GM23338 (cell line): ENCODE results near the gene P2RX7. TPM values are rescaled to one million over a fixed set of nuclear protein-coding genes. Genes with fewer than 3 reads are reported as not detected.

Source experiments
- ATAC-seq: fragments of 200-7000 bp; cut with Tn5 transposase; 3 replicates; pipeline ENCODE4 v1.9.1; 2020
- DNase-seq: peaks from one replicate; pipeline ENCODE4 v3.0.0-alpha.2; 2015; ENCODE audit warnings: low spot score
- H2AFZ ChIP-seq: fragments of 200-600 bp; sonication (generic); 2 replicates; pipeline ENCODE4 v1.8.0; 2016; ENCODE audit warnings: antibody characterized with exemption, mild to moderate bottlenecking, moderate library complexity
- H3F3A ChIP-seq: fragments of 200-600 bp; sonication (generic); replicated peaks from 2 replicates; pipeline ENCODE4 v1.8.0; 2017; ENCODE audit warnings: antibody characterized with exemption, mixed run types, low read depth
- H3K27ac ChIP-seq: fragments of 200-600 bp; sonication (generic); 2 replicates; pipeline ENCODE4 v1.6.1; 2016; ENCODE audit warnings: low read depth
- H3K27me3 ChIP-seq: fragments of 200-600 bp; sonication (generic); 2 replicates; pipeline ENCODE4 v1.8.0; 2016; ENCODE audit warnings: mild to moderate bottlenecking, mixed run types, moderate library complexity; ENCODE audit not compliant: insufficient read depth
- H3K36me3 ChIP-seq: fragments of 200-600 bp; sonication (generic); 2 replicates; pipeline ENCODE4 v1.8.0; 2016; ENCODE audit warnings: mild to moderate bottlenecking; ENCODE audit not compliant: insufficient read depth
- H3K4me1 ChIP-seq: fragments of 200-600 bp; sonication (generic); 2 replicates; pipeline ENCODE4 v1.8.0; 2016; ENCODE audit warnings: mild to moderate bottlenecking, moderate library complexity; ENCODE audit not compliant: insufficient read depth
- H3K4me2 ChIP-seq: fragments of 200-600 bp; sonication (generic); 2 replicates; pipeline ENCODE4 v1.7.1; 2017; ENCODE audit warnings: mixed run types
- H3K4me3 ChIP-seq: fragments of 200-600 bp; sonication (generic); 2 replicates; pipeline ENCODE4 v1.6.1; 2016; ENCODE audit warnings: mixed run types
- H3K79me2 ChIP-seq: fragments of 200-600 bp; sonication (generic); replicated peaks from 2 replicates; pipeline ENCODE4 v1.8.0; 2017; ENCODE audit warnings: mild to moderate bottlenecking; ENCODE audit not compliant: insufficient read depth
- H3K9me2 ChIP-seq: fragments of 200-600 bp; sonication (generic); 2 replicates; pipeline ENCODE4 v1.8.0; 2017; ENCODE audit not compliant: insufficient read depth
- H4K20me1 ChIP-seq: fragments of 200-600 bp; sonication (generic); replicated peaks from 2 replicates; pipeline ENCODE4 v1.8.0; 2017; ENCODE audit warnings: mild to moderate bottlenecking; ENCODE audit not compliant: insufficient read depth
- H3K27ac Mint-ChIP-seq: 2 replicates; pipeline ENCODE4 v1.8.0; 2020; ENCODE audit warnings: inconsistent platforms, mild to moderate bottlenecking, moderate library complexity, mixed read lengths
- H3K27me3 Mint-ChIP-seq: 3 replicates; pipeline ENCODE4 v1.8.0; 2022; ENCODE audit warnings: low read depth, mild to moderate bottlenecking, moderate library complexity, mixed read lengths, inconsistent platforms; ENCODE audit not compliant: insufficient read depth, poor library complexity
- H3K36me3 Mint-ChIP-seq: 3 replicates; pipeline ENCODE4 v1.8.0; 2021; ENCODE audit warnings: low read depth, mild to moderate bottlenecking, inconsistent platforms, moderate library complexity, mixed read lengths
- H3K4me1 Mint-ChIP-seq: 3 replicates; pipeline ENCODE4 v1.8.0; 2020; ENCODE audit warnings: mild to moderate bottlenecking, inconsistent platforms, mixed read lengths
- H3K4me3 Mint-ChIP-seq: 3 replicates; pipeline ENCODE4 v1.8.0; 2021; ENCODE audit warnings: moderate library complexity, mild to moderate bottlenecking, inconsistent platforms, mixed read lengths
- H3K9me3 Mint-ChIP-seq: 3 replicates; pipeline ENCODE4 v1.8.0; 2020; ENCODE audit warnings: moderate library complexity, mild to moderate bottlenecking, inconsistent platforms, mixed read lengths
- CREB1 ChIP-seq: fragments of 250-450 bp; sonication (Bioruptor Pico); IDR thresholded peaks from 2 replicates; pipeline ENCODE4 v1.5.0; 2020; ENCODE audit warnings: low read depth, mild to moderate bottlenecking, moderate library complexity
- EZH2 ChIP-seq: fragments of 200-600 bp; sonication (generic); IDR thresholded peaks from one replicate; pipeline ENCODE4 v1.8.0; 2017; ENCODE audit warnings: antibody characterized with exemption, mild to moderate bottlenecking, low read depth; ENCODE audit not compliant: unreplicated experiment
- EZH2phosphoT487 ChIP-seq: fragments of 200-600 bp; sonication (generic); IDR thresholded peaks from one replicate; pipeline ENCODE4 v1.8.1; 2018; ENCODE audit warnings: antibody characterized with exemption; ENCODE audit not compliant: unreplicated experiment
- JUNB ChIP-seq: IDR thresholded peaks from one replicate; pipeline ENCODE4 v1.6.1; 2016; ENCODE audit warnings: antibody characterized with exemption; ENCODE audit not compliant: unreplicated experiment
- NANOG ChIP-seq: IDR thresholded peaks from 2 replicates; pipeline ENCODE4 v1.6.1; 2016; ENCODE audit warnings: antibody characterized with exemption, borderline replicate concordance
- STAT1 ChIP-seq: IDR thresholded peaks from one replicate; pipeline ENCODE4 v1.6.1; 2016; ENCODE audit warnings: antibody characterized with exemption; ENCODE audit not compliant: unreplicated experiment
- ZNF114 ChIP-seq: fragments of 250-450 bp; sonication (Bioruptor Pico); IDR thresholded peaks from 2 replicates; pipeline ENCODE4 v1.5.0; 2020; ENCODE audit warnings: mild to moderate bottlenecking, moderate library complexity
- ZNF331 ChIP-seq: fragments of 250-450 bp; sonication (Bioruptor Pico); IDR thresholded peaks from 2 replicates; pipeline ENCODE4 v1.5.0; 2020; ENCODE audit warnings: low read depth, mild to moderate bottlenecking, moderate library complexity
- polyA plus RNA-seq: library from polyadenylated mRNA; unstranded; fragments of >200 nt; fragmentation: Nextera tagmentation; extraction: Ambion mirVana; gene quantifications from 2 replicates; pipeline ENCODE4 v1.2.1, GENCODE V29; 2016
- total RNA-seq: library from RNA; depleted of rRNA; stranded (reverse); fragments of >200 nt; shearing (Covaris generic); gene quantifications from 2 replicates; pipeline ENCODE4 v1.2.3, GENCODE V29; 2014
- TF ChIP-seq, protein P1 (sequence below), 2 experiments: fragments of 200-600 bp in 1 of 2; sonication (generic) in 1 of 2; conservative IDR thresholded peaks; 2 replicates each; pipeline versions ENCODE4 v1.5.1 to v1.6.1; 2016 to 2017; ENCODE audit warnings: antibody characterized with exemption in 2 of 2, low read depth in 2 of 2, mild to moderate bottlenecking in 2 of 2, moderate library complexity in 1 of 2
- TF ChIP-seq, protein P2 (sequence below): fragments of 250-450 bp; sonication (Bioruptor Pico); IDR thresholded peaks from 2 replicates; pipeline ENCODE4 v1.5.0; 2020; ENCODE audit warnings: mild to moderate bottlenecking, moderate library complexity
- TF ChIP-seq, protein P3 (sequence below): IDR thresholded peaks from 2 replicates; pipeline ENCODE4 v1.6.1; 2016; ENCODE audit warnings: antibody characterized with exemption
- TF ChIP-seq, protein P4 (sequence below): IDR thresholded peaks from one replicate; pipeline ENCODE4 v1.6.1; 2018; ENCODE audit warnings: antibody characterized with exemption; ENCODE audit not compliant: unreplicated experiment

The P2RX7 gene
- total and polyA plus RNA-seq, 2 experiments from 2014 or later = 0.24 to 0.48 TPM

DNA sequence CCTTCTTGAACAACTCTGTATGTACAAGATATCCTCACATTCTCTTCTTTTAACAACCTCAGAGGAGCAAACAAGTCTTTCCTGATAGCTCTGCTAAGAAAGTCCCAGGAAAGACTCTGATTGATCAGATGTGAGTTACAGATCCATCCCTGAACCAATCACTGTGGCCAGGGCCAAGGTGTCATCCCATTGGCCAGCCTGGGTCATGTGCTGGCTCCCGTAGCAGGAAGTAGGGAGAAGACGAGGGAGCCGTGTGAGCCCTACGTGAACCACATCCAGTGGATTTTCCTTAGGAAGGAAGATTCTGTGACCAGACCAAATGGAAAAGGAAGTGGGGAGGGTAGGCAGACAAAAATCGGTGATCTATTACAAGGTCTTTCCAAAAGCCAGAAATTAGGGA lies 5.6 kb downstream of the P2RX7 start:
- Mint-ChIP-seq H3K27me3 (peaks cover 2% of the 10 kb centered on the region), H3K36me3 (no peaks in the 10 kb centered on the region; the same call in 2 of the 3 replicates), H3K27ac (no peak overlapping the region), H3K4me1 (peaks cover 2% of the 10 kb centered on the region; the same call in 2 of the 3 replicates), H3K9me3 (peaks cover 4% of the 10 kb centered on the region; the same call in 1 of the 3 replicates), H3K4me3 (no peak overlapping the region)
- no peak for TF ChIP-seq ZNF114 (CRISPR knock-in tag)
- TF ChIP-seq, protein P1, sequence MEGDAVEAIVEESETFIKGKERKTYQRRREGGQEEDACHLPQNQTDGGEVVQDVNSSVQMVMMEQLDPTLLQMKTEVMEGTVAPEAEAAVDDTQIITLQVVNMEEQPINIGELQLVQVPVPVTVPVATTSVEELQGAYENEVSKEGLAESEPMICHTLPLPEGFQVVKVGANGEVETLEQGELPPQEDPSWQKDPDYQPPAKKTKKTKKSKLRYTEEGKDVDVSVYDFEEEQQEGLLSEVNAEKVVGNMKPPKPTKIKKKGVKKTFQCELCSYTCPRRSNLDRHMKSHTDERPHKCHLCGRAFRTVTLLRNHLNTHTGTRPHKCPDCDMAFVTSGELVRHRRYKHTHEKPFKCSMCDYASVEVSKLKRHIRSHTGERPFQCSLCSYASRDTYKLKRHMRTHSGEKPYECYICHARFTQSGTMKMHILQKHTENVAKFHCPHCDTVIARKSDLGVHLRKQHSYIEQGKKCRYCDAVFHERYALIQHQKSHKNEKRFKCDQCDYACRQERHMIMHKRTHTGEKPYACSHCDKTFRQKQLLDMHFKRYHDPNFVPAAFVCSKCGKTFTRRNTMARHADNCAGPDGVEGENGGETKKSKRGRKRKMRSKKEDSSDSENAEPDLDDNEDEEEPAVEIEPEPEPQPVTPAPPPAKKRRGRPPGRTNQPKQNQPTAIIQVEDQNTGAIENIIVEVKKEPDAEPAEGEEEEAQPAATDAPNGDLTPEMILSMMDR (conservative IDR thresholded peaks at IDR 0.05; ENCODE audit: low read depth in 2 of 2) = no peak
- TF ChIP-seq CREB1 = no peak
- no peak for TF ChIP-seq STAT1
- TF ChIP-seq EZH2phosphoT487 = no peak
- no peak for TF ChIP-seq EZH2
- TF ChIP-seq ZNF331 (CRISPR knock-in tag) = no peak
- TF ChIP-seq, protein P2, sequence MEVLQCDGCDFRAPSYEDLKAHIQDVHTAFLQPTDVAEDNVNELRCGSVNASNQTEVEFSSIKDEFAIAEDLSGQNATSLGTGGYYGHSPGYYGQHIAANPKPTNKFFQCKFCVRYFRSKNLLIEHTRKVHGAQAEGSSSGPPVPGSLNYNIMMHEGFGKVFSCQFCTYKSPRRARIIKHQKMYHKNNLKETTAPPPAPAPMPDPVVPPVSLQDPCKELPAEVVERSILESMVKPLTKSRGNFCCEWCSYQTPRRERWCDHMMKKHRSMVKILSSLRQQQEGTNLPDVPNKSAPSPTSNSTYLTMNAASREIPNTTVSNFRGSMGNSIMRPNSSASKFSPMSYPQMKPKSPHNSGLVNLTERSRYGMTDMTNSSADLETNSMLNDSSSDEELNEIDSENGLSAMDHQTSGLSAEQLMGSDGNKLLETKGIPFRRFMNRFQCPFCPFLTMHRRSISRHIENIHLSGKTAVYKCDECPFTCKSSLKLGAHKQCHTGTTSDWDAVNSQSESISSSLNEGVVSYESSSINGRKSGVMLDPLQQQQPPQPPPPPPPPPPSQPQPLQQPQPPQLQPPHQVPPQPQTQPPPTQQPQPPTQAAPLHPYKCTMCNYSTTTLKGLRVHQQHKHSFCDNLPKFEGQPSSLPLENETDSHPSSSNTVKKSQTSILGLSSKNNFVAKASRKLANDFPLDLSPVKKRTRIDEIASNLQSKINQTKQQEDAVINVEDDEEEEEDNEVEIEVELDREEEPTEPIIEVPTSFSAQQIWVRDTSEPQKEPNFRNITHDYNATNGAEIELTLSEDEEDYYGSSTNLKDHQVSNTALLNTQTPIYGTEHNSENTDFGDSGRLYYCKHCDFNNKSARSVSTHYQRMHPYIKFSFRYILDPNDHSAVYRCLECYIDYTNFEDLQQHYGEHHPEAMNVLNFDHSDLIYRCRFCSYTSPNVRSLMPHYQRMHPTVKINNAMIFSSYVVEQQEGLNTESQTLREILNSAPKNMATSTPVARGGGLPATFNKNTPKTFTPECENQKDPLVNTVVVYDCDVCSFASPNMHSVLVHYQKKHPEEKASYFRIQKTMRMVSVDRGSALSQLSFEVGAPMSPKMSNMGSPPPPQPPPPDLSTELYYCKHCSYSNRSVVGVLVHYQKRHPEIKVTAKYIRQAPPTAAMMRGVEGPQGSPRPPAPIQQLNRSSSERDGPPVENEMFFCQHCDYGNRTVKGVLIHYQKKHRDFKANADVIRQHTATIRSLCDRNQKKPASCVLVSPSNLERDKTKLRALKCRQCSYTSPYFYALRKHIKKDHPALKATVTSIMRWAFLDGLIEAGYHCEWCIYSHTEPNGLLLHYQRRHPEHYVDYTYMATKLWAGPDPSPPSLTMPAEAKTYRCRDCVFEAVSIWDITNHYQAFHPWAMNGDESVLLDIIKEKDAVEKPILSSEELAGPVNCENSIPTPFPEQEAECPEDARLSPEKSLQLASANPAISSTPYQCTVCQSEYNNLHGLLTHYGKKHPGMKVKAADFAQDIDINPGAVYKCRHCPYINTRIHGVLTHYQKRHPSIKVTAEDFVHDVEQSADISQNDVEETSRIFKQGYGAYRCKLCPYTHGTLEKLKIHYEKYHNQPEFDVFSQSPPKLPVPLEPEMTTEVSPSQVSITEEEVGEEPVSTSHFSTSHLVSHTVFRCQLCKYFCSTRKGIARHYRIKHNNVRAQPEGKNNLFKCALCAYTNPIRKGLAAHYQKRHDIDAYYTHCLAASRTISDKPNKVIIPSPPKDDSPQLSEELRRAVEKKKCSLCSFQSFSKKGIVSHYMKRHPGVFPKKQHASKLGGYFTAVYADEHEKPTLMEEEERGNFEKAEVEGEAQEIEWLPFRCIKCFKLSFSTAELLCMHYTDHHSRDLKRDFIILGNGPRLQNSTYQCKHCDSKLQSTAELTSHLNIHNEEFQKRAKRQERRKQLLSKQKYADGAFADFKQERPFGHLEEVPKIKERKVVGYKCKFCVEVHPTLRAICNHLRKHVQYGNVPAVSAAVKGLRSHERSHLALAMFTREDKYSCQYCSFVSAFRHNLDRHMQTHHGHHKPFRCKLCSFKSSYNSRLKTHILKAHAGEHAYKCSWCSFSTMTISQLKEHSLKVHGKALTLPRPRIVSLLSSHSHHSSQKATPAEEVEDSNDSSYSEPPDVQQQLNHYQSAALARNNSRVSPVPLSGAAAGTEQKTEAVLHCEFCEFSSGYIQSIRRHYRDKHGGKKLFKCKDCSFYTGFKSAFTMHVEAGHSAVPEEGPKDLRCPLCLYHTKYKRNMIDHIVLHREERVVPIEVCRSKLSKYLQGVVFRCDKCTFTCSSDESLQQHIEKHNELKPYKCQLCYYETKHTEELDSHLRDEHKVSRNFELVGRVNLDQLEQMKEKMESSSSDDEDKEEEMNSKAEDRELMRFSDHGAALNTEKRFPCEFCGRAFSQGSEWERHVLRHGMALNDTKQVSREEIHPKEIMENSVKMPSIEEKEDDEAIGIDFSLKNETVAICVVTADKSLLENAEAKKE = no peak
- TF ChIP-seq NANOG = no peak
- no peak for TF ChIP-seq JUNB
- TF ChIP-seq, protein P3, sequence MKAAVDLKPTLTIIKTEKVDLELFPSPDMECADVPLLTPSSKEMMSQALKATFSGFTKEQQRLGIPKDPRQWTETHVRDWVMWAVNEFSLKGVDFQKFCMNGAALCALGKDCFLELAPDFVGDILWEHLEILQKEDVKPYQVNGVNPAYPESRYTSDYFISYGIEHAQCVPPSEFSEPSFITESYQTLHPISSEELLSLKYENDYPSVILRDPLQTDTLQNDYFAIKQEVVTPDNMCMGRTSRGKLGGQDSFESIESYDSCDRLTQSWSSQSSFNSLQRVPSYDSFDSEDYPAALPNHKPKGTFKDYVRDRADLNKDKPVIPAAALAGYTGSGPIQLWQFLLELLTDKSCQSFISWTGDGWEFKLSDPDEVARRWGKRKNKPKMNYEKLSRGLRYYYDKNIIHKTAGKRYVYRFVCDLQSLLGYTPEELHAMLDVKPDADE = no peak
- TF ChIP-seq, protein P4, sequence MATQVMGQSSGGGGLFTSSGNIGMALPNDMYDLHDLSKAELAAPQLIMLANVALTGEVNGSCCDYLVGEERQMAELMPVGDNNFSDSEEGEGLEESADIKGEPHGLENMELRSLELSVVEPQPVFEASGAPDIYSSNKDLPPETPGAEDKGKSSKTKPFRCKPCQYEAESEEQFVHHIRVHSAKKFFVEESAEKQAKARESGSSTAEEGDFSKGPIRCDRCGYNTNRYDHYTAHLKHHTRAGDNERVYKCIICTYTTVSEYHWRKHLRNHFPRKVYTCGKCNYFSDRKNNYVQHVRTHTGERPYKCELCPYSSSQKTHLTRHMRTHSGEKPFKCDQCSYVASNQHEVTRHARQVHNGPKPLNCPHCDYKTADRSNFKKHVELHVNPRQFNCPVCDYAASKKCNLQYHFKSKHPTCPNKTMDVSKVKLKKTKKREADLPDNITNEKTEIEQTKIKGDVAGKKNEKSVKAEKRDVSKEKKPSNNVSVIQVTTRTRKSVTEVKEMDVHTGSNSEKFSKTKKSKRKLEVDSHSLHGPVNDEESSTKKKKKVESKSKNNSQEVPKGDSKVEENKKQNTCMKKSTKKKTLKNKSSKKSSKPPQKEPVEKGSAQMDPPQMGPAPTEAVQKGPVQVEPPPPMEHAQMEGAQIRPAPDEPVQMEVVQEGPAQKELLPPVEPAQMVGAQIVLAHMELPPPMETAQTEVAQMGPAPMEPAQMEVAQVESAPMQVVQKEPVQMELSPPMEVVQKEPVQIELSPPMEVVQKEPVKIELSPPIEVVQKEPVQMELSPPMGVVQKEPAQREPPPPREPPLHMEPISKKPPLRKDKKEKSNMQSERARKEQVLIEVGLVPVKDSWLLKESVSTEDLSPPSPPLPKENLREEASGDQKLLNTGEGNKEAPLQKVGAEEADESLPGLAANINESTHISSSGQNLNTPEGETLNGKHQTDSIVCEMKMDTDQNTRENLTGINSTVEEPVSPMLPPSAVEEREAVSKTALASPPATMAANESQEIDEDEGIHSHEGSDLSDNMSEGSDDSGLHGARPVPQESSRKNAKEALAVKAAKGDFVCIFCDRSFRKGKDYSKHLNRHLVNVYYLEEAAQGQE = no peak
- ATAC-seq (peak; percentile 45; the same call in 1 of the 3 replicates), DNase-seq (peak; percentile 24)
- H3K27me3 ChIP-seq = no peaks in the 10 kb centered on the region
- no peak overlapping the region for H3K27ac ChIP-seq
- H3K4me1 ChIP-seq = peaks cover 4% of the 10 kb centered on the region; the same call in 1 of the 2 replicates
- no peak overlapping the region for H3K4me3 ChIP-seq
- H3K9me2 ChIP-seq = 0 out of 2 replicates have a peak, but pooled peaks cover 3% of the 10 kb centered on the region
- no peak overlapping the region for H3K4me2 ChIP-seq
- H3K36me3 ChIP-seq = no peaks in the 10 kb centered on the region
- H4K20me1 ChIP-seq = no peaks in the 10 kb centered on the region
- H3K79me2 ChIP-seq = no peaks in the 10 kb centered on the region
- H3F3A ChIP-seq = 0 out of 2 replicates have a peak, but pooled peaks cover 5% of the 10 kb centered on the region
- H2AFZ ChIP-seq = peak overlapping the region; percentile 33; the same call in 1 of the 2 replicates
